ENCODE measurements around the gene MYO7B.

Gene MYO7B

DNA sequence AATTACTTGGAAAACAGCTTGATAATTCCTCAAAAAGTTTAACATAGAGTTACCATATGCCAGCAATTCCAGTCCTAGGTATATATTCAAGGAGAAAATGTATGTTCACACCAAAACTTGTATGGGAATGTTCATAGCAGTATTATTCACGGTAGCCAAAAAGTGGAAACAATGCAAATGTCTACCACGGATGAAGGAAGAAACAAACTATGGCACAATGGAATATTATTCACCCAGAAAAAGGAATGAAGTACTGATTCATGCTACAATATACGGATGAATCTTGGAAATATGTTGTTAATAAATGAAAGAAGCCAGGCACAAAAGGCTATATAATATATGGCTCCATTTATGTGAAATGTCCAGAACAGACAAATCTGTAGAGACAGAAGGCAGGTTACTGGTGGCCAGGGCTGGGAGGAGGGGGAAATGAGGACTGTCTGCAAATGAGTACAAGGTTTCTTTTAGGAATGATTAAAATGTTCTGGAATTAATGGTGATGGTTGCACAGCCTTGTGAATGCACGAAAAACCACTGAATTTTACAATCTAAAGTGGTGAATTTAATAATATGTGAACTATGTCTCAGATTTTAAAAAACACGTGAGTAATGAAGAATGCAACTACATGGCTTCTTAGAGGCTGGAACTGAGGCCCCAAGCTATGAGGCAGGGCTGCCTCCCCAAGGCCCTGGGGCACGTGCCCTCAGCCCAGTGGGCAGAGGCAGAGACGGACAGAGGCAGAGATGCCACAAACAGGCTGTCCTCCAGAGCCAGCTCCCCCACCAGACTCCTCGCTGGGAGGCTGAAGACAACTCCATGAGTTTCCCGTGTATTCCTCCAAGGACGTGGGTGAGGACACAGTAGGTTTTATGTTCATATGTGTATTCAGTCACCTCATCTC is 134.8 kb downstream of the MYO7B start:
- DNase-seq: no peak

DNA sequence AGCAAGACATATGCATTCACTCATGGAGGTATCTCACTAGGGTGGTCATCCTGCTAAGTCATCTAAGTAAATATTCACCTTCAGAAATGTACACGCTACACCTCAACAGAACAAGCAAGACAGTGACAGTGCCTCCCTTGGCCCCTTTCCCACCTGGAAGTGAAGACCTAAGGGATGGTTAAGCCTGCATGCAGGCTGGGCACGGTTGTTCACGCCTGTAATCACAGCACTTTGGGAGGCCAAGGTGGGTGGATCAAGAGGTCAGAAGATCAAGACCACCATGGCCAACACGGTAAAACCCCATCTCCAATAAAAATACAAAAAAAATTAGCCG is 135.4 kb downstream of the MYO7B start:
- no peak for DNase-seq

DNA sequence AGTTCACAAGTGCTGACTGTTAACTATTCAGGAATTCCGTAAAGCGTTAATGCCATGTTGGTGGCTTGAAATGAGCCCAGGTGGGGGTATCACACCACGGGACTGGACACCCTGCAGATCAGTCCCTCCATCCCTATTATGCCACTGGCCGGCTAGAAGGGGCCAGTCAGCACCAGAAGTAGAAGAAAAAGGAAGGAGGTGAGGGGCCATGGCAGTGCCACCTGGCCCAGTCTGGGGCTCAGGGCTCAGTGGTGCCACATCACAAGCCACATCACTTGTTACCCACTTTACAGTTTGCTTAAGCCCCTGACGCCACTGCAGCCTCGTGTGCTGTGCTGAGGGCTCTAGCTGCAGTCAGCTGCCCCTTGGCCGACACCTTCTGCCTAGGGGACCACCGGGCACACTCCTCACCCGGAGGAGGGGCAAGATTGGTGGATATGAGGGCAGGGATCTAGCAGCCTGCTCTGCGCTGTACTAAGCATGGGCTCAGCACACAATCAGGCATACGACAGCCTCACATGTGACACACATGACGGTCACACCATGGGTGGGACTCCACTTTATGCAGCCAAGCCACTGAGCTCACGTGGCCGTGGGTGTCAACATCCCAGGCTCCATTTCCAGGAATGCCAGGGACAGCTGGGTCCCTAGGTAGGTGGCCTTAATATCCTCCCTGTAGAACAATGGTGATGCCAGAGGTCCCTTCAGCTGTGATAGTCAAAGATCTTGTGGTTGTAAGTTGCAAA is 136.2 kb downstream of the MYO7B start:
- no peak for DNase-seq

DNA sequence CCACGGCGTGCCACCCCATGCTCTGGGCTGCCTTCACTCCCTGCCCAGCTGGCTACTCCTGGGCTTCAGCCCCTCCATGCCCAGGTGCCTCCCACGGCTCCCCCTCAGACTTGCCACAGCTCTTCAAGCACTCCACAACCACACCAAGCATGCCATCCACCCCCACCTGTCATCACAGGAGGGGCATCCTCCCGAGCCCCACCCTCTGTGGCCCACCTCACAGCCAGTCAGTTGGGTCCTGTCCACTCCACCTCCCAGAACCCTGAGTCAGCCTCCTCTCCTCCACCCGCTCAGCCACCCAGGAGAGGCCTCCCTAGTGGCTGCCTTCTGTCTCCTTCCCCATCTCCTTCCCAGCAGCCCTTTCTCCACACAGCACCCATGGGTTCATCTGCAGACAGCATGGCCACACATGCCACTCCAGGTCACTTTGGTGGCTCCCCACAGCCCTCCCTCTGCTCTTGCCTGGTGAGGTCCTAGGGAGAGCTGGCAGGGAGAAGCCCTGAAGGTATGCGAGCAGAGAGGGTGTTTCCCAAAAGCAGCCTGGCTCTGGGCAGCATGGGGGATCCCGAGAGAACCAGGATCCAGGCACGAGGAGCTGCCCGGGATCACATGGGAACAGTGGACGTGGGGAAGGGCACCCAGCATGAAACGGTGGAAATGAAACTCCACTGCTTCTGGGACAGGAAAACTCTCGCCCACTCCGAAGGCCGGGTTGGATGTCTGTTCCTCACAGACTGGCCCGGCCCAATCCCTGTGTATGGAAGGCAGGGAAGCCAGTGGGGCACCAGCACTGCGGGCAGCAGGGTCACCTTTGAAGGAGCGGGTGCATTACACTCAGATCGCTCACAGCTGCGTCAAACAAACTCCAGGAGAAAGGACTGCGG is 137.1 kb downstream of the MYO7B start:
- DNase-seq: no peak

DNA sequence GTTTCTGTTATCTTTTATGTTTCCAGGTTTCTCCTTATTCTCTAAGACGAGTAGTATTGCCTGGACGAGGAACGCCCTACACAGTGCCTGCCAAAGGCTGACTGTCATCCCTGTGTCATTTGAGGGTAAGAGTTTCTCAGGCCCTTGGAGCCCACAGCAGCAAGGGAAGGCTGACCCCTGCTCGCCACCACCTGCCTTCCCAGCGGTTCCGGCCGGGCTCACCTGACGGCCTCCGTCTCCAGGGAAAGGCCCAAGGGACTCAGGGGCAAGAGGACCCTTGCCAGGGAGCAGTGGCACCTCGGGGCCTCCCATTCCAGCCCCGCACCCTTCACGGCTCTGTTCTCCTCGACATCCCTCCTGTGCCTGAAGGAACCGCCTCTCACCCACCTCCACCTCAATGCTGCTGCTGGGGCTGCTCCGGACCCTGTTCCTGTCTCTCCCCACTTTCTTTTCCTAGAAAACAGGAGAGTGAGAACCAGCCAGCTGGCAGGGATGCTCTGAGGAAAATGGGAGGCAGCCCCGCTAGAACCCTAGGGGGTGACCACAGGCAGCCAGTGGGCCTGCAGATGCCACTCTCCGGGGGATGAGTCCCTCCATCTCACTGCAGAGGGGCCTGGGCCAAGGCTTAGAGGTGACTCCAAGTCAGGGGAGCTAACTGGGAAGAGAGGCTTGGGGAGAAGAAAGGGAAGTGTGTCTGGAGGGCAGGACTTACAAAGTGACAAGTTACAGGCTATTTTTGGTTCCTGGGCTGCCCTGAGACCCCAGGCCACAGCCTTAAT is 138.0 kb downstream of the MYO7B start:
- no peak for DNase-seq

DNA sequence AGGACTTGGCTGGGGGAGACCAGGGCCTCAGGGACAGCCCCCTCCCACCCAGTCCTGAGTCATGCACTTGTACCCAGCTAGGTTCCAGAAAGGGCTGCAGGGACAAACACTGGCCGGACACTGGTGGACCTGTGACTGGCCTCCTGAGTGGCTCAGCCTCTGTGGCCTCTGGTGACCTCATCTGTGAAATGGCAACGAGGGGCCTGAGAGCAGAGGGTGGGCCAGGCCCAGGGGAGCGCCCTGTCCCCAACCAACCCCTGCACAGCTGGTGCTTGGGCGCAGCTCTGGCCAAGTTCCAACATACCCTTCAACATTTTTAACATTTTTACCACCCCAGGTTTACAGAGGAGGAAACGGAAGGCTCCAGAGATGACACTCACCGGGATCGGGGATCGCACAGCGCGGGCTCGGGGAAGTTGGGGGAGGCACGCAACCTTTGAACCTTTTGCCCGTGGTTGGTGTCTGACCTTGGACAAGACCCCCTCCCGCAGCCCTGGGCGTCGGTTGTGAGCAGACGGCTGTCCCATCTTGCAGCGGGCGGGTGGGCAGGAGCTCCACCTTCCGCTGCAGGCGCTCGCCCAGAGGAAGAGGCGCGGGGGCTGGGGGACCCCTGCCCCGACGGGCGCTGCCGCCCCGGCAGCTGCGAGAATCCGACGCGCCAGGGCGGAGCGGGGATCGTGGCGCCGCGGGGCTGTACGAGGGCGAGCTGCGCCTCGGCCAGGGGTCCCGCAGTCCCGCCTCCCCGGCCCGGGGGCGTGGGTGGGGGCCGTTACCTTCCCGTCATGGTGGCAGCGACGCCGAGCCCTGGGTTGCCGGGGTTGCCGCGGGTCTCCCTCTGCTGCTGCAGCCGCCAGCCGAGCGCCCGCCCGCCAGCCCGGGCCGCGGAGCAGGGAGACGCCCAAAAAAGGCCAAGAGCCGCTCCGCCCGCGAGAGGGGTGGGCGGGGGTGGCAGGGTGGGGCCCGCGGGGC is 139.0 kb downstream of the MYO7B start:
- no peak for DNase-seq

DNA sequence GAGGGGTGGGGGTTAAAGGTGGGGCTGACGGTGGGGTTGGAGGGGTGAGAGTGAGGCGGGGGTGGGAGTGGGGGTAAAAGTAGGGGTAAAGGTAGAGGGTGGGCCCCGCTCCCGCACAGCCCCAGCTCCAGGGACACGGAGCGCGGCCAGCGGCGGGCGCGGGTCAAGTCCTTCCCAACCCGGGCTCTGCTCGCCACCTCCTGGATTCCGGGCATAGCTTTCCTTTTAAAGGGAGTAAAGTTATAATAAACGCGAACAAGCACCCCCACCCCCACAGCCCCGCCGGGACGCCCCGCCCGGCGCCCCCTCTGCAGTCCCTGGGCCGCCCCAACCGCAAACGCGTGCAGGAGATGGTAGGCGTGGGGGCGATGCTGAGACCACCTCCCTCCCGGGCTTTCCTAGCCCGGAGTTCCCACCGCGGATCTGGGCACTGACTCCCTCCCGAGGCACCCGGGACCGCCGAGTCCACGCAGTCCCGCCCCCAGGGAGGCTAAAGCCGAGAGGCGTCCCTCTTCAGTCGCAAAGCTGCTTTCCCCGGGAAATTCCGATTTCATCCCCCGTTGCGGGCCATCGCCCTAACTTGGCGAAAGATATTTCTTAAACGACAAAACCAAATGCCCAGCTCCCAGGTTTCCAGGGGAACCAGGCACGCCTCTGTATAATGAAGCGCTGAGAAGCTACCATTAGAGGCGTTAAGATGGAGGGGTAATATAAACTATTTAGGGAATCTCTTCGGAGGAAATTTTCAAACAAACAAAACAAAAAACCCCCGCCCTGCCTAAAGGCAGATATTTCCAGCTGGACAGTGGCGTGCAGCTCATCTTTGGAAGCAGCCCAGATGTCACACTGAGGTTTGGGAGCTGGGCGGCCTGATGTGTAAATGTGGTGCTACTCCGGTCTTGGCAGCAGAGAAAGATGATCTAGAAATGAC is 140.1 kb downstream of the MYO7B start, which contains the start of gene LIMS2:
Gene LIMS2 (minus strand): TSS at position 200 of the 931 bp plus-strand sequence. CDS start 506 bp downstream, outside the sequence.
- no peak for DNase-seq

DNA sequence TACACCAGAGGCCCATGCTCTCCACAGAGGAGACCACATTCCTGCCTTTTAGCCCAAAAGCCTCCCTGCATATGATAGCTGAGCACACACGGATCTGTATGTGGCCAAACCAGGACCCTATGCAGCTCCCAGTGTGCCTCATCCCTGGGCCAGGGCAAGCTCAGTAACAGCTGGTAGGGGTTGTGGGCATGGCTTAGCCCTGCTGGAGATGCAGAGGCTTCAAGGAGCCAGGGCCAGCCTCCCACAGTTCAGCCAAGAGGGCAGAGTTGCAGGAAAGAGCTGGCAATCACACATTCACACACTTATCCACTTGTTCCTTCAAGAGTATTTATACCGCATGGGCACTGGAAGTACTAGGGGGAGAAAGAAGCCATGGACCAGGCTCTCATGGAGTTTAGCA is 141.4 kb downstream of the MYO7B start:
- no peak for DNase-seq

DNA sequence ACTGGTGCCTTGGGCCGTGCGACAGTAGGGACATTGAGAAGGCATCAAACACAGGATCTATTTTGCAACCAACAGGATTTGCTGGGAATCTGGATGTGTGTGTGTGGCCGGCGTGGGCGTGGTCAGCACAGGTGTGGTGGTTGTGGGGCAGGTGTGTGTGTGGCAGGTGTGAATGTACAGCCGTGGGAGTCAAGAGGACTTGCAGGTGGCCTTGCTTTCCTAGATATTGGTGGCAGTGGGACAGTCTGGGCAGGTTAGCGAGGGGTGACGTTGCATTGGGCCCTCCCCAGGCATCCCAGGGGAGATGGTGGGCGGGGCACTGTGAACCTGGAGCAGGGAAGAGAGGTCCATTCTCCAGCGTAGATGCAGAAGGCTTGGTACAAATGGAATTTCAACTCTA is 143.0 kb downstream of the MYO7B start:
- no peak for DNase-seq

DNA sequence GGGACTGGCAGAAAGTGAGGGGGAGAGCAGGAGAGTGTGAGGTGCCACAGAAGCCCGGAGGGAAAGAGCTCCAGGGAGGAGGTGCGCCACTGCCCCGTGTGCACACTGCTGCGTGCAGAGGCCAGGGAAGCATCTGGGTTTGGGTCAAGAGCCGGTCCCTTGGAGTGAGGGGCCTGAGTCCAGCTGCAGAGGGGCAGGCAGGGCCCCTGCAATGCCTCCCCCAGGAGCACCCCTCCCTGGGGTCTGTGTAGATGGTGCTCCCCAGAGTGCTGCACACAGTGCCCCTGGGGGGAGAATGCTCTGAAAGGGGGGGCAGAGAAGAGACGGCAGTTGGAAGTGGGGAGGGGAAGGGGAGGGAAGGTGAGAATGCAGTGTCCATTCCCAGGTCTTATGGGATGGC is 143.5 kb downstream of the MYO7B start:
- DNase-seq: no peak

DNA sequence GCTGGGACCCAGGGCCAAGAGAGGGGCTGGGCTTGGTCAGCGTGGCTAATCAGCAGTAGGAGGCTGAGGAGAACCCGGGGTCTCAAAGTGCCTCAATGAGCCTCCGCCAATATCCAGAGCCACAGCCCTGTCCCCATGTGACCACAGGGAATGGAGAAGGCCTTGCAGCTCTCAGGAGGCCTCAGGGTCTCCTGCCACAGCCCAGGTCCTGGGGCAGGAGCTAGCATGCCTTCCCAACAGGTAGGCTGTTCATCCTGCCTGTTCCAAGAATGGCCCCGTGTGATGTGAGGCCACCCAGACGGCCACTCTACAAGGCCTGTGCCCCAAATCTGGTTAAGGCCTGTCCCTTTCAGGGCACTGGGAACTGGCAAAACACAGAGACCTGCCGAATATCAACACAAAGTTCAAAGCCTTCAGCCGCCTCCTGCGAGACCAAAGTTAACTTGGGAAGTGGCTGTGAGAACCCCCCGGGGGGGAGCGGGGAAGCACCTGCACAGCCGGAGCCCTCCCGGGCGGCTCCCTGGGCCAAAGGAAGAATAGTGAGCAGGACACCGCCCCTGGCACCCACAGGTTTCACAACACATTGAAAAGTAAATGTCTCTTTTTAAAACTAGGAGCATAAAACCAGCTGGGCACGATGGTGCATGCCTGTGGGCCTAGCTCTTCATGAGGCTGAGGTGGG is 144.3 kb downstream of the MYO7B start:
- DNase-seq: no peak

DNA sequence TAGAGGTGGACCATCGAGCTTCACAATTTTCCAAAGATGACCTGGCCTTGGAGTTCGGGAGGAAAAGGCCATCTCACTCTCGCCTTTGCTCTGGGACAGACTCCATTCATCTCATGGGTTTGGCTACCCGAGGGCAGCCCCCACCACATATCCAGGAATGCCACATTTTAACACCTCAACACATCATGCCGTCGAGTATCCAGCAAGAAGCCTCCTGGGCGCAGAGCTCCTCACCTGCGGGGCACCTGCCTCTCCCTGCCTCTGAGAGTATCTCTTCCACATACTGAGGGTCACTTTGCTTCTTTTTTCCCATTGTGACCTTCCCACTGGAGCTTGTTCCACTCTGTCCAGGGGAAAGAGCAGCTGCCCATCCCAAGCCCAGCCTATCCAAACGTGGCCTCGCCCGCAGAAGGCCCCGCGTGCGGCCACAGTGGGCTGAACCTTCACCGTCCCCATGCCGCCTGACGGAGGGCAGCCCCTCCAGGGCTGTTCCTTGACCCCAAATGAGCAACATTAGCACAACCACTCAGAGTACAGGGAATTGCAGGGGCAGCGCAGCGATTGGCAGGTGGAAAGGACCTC is 145.3 kb downstream of the MYO7B start:
- DNase-seq: no peak

DNA sequence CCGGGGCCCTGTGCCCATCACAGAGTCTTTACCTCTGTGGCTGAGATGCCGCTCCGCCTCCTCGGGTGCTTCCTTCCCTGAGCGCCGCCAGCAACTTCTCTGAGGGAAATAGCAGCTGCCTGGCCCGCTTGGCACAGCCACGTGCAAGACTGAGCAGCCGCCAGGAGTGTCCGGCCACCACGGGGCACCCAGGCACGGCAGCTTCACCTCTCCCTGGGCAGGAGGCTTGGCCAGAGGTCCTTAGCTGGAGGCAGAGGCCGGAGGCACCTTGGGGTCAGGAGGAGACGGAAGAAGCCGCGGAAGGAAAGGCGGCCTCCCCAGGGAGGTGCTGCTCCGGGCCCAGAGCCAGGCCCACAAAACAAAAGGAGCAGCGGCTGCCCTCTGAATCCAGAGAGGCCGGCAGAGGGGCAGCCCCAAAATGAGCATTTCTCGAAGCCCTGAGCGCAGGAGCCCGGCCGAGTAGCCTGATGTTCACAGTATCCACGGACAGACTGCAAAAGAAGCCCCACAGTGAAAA is 145.9 kb downstream of the MYO7B start:
- no peak for DNase-seq

DNA sequence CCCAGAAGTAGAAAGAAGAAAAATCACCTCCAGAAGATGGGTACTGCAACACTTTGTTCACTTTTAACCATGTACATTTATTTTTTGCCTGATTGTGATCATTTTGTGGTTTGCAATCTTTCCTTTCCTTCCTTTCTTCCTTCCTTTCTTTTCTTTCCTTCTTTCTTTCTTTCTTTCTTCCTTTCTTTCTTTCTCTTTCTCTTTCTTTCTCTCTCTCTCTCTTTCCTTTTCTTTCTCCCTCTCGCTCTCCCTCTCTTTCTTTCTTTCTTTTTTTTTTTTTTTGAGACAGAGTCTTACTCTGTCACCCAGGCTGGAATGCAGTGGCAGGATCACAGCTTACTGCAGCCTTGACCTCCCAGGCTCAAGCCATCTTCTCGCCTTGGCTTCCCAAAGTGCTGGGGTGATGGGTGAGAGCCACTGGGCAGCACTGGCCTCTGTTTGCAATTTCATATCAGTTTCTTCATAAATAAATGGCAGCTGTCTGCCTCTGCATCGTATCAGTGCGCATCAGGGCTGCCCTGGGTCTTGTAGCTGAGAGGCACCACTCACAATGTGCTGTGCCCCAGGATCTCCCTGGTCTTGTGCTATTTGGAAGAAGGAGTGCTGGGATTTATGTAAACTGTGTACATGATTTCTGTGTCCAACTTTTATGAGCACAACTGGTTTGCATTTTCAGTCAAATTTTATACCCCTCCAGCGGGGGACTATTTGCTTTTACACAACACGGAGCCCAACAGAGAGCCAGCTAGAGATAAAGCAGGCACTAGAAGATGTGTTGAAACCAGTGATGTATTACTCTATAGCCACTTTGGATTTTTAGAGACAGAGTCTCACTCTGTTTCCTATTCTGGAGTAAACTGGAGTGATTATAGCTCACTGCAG is 146.7 kb downstream of the MYO7B start:
- no peak for DNase-seq

DNA sequence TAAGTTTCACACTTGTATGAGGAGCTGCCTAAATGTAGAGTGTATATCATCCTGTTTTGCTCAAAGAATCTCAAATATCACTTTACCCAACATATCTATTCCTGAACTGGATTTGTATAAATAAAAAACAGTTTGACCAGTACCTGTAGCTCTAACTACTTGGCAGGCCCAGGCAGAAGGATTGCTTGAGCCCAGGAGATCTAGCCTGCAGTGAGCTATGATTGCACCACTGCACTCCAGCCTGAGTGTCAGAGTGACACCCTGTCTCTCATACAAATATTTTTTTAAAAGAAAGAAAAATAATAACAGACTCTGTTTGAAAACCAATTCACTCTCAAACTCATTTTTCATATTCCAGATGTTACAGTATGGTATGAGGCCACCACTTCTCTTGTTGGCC is 147.6 kb downstream of the MYO7B start:
- DNase-seq: no peak

DNA sequence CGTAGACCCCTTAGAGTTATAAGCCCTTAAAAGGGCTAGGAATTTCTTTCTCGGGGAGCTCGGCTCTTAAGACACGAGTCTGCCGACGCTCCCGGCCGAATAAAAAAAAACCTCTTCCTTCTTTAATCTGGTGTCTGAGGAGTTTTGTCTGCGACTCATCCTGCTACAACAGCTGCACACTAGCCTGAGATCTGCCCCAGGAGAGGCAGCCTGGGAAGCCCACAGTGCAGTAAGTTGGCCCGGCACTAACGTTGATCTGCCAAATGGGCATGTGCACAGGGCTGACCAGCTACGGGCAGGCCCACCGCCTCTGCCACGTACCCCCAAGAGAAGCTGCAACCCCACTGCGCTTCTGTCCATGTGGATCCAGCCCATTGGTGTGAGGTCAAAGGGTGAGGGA is 148.3 kb downstream of the MYO7B start:
- DNase-seq: no peak

DNA sequence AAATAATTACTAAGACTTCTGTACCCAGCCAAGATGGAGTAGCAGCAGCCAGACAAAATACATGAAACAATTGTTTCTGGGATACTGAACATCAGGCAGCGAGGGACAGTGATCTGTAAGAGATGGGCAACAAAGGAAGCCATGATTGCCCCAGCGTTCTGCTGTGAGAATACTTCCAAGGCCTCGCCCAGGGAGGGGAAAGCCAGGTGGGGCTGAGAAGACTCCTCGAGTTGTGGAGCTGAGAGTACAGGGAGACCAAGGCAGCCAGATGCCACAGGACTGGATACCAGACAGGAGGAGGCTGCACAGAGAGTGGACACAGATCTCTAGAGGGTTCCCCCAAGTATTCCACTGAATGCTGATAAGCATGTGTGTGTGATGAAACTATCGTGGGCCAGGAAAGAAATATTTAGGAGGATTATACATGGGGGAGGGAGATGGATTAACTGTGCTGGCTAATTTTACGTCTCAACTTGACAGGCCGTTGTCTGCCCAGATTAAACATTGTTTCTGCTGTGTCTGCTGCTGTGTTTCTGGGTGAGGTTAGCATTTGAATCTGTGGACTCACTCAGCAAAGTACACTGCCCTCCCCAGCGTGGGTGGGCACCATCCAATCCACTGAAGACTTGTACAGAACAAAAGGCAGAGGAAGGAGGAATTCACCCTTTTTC is 150.1 kb downstream of the MYO7B start:
- DNase-seq: no peak

All from NCI-H524 treated with DMSO at 0.1 percent for 48 hours (cell line).